H1 (cell line): ENCODE results near the gene ACYP2. TPM values are rescaled to one million over a fixed set of nuclear protein-coding genes. Genes with fewer than 3 reads are reported as not detected.

Experiments
- CHD1 ChIP-seq: IDR thresholded peaks from 2 replicates; pipeline ENCODE4 v1.6.1; 2012; ENCODE audit warnings: low read depth, low read length, improper control_type of control experiment
- CHD7 ChIP-seq: fragments of 300-600 bp; sonication (generic); IDR thresholded peaks from 2 replicates; pipeline ENCODE4 v1.7.1; 2012; ENCODE audit warnings: low read length, moderate library complexity, mild to moderate bottlenecking, inconsistent platforms; ENCODE audit not compliant: insufficient replicate concordance
- POLR2A ChIP-seq, 2 experiments: IDR thresholded peaks; 1 replicate in 1 of 2; 2 replicates in 1 of 2; pipeline ENCODE4 v1.6.1; 2011; ENCODE audit warnings: low read depth in 2 of 2, low read length in 2 of 2, mild to moderate bottlenecking in 2 of 2; ENCODE audit errors: control extremely low read depth in 1 of 2
- POLR2AphosphoS5 ChIP-seq: IDR thresholded peaks from 2 replicates; pipeline ENCODE4 v1.6.1; 2011; ENCODE audit warnings: low read depth, low read length
- POU5F1 ChIP-seq: IDR thresholded peaks from 2 replicates; pipeline ENCODE4 v1.6.1; 2011; ENCODE audit warnings: low read depth, mild to moderate bottlenecking, low read length, moderate library complexity
- RNF2 ChIP-seq: fragments of 200-900, 300-1000 bp; sonication (generic); IDR thresholded peaks from 2 replicates; pipeline ENCODE4 v1.7.1; 2016; ENCODE audit warnings: borderline replicate concordance, low read depth, mild to moderate bottlenecking, antibody characterized with exemption, low read length; ENCODE audit not compliant: poor library complexity, severe bottlenecking; ENCODE audit errors: missing control alignments
- RXRA ChIP-seq: IDR thresholded peaks from 2 replicates; pipeline ENCODE4 v1.6.1; 2011; ENCODE audit warnings: low read depth, mild to moderate bottlenecking, low read length, moderate library complexity; ENCODE audit not compliant: insufficient read depth
- SIRT6 ChIP-seq: IDR thresholded peaks from one replicate; pipeline ENCODE4 v1.7.1; 2012; ENCODE audit warnings: low read length, inconsistent platforms
- SUZ12 ChIP-seq: fragments of 200-600 bp; sonication (generic); IDR thresholded peaks from 2 replicates; pipeline ENCODE4 v1.6.1; 2012; ENCODE audit warnings: mild to moderate bottlenecking, inconsistent platforms, low read length, moderate library complexity, mixed read lengths
- polyA plus RNA-seq, 7 experiments: library from polyadenylated mRNA; depleted of rRNA in 3 of 7; stranded (reverse) in 5 of 7; unstranded in 2 of 7; fragments of >200 nt in 5 of 7; fragments of 200-250 nt in 2 of 7; gene quantifications; 1 replicate in 5 of 7; 2 replicates in 1 of 7; 4 replicates in 1 of 7; pipeline versions ENCODE4 v1.2.1 to v1.2.3, GENCODE V29; 2011 to 2013; ENCODE audit warnings: missing spikeins in 2 of 7, mixed read lengths in 2 of 7
- total RNA-seq: library from RNA; stranded (reverse); fragmentation: NEBNext Ultra II Directional; extraction: Animal tissue kit (Norgen Biotek cat#: 25700); gene quantifications from 2 replicates; pipeline ENCODE4 v1.2.1, GENCODE V29; 2021

The ACYP2 gene
- total and polyA plus RNA-seq, 2 of the 8 experiments (the other 6 are each of a cell fraction or from before 2014, with no cell fraction given) = 3.4 to 4.4 TPM

- no peak for TF ChIP-seq CHD7
- TF ChIP-seq POLR2A (IDR thresholded peaks at IDR 0.05; ENCODE audit: control extremely low read depth in 1 of 2, low read depth in 2 of 2, low read length in 2 of 2) = no peak
- TF ChIP-seq POLR2AphosphoS5 = no peak
- no peak for TF ChIP-seq SUZ12
- TF ChIP-seq CHD1 = no peak
- TF ChIP-seq POU5F1 = no peak
- no peak for TF ChIP-seq SIRT6
- TF ChIP-seq RXRA = no peak
- TF ChIP-seq RNF2 = no peak
Measured at GRCh38 chr2:54336136-54336976, 220.9 kb downstream of the ACYP2 start (continued).
